Measurements from ENCODE around the gene ZNF205.
"Not testable (repeated sequence)": the region's sequence is repeated elsewhere in the genome, so short reads cannot be mapped to it uniquely, and the experiment has no call there.

ZNF205 gene

DNA sequence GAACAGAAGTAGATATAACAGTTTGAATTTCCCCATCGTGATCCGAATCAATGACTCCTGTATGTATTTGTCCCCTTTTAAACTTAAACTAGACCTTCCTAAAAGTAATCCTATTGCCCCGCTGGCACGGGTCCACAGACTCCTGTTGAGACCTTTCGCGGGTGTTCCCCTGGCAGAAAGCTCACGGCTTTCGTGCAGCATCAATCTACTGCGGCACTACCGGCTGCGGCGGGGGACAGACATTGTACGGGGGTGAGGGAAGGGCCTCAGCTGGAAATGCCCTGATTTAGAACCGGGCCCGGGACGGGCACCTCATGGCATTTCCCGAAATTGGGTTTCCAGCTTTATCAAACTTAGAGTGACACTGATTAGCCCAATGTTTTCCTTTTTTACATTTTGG is 32.4 kb upstream of the ZNF205 start:
- no peaks in the 10 kb centered on the region for H3K79me2 ChIP-seq
- TF ChIP-seq, protein P1, sequence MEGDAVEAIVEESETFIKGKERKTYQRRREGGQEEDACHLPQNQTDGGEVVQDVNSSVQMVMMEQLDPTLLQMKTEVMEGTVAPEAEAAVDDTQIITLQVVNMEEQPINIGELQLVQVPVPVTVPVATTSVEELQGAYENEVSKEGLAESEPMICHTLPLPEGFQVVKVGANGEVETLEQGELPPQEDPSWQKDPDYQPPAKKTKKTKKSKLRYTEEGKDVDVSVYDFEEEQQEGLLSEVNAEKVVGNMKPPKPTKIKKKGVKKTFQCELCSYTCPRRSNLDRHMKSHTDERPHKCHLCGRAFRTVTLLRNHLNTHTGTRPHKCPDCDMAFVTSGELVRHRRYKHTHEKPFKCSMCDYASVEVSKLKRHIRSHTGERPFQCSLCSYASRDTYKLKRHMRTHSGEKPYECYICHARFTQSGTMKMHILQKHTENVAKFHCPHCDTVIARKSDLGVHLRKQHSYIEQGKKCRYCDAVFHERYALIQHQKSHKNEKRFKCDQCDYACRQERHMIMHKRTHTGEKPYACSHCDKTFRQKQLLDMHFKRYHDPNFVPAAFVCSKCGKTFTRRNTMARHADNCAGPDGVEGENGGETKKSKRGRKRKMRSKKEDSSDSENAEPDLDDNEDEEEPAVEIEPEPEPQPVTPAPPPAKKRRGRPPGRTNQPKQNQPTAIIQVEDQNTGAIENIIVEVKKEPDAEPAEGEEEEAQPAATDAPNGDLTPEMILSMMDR (IDR thresholded peaks at IDR 0.05) = no peak
- no peak overlapping the region for H2AFZ ChIP-seq
- H3K9ac ChIP-seq = no peak overlapping the region
- H3K4me1 ChIP-seq = no peaks in the 10 kb centered on the region
- no peaks in the 10 kb centered on the region for H3K9me3 ChIP-seq (ENCODE audit: control insufficient read depth, low read length)
- H3K27ac ChIP-seq = no peak overlapping the region
- H3K4me3 ChIP-seq (ENCODE audit: low read depth, low read length) = no peak overlapping the region
- no peaks in the 10 kb centered on the region for H3K36me3 ChIP-seq (ENCODE audit: control insufficient read depth, insufficient read depth, low read length)
- no peak overlapping the region for H3K4me2 ChIP-seq (ENCODE audit: low read length)
- no peaks in the 10 kb centered on the region for H3K27me3 ChIP-seq (ENCODE audit: control insufficient read depth, insufficient read depth, low read length)

DNA sequence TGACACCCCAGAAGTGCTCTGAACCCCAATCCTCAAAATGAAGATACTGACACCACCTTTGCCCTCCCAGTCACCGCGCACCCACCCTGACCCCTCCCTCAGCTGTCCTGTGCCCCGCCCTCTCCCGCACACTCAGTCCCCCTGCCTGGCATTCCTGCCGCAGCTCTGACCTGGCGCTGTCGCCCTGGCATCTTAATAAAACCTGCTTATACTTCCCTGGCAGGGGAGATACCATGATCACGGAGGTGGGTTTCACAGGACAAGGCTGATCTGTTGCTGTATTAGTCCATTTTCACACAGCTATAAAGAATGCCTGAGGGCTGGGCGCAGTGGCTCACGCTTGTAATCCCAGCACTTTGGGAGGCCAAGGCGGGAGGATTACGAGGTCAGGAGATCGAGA is 30.4 kb upstream of the ZNF205 start:
- H3K4me3 ChIP-seq (ENCODE audit: low read depth, low read length); H3K36me3 ChIP-seq (ENCODE audit: control insufficient read depth, insufficient read depth, low read length); H3K4me1 ChIP-seq; H3K9ac ChIP-seq; H3K27me3 ChIP-seq (ENCODE audit: control insufficient read depth, insufficient read depth, low read length); H2AFZ ChIP-seq; H3K4me2 ChIP-seq (ENCODE audit: low read length); H3K9me3 ChIP-seq (ENCODE audit: control insufficient read depth, low read length); H3K27ac ChIP-seq; H3K79me2 ChIP-seq: not testable (repeated sequence)

DNA sequence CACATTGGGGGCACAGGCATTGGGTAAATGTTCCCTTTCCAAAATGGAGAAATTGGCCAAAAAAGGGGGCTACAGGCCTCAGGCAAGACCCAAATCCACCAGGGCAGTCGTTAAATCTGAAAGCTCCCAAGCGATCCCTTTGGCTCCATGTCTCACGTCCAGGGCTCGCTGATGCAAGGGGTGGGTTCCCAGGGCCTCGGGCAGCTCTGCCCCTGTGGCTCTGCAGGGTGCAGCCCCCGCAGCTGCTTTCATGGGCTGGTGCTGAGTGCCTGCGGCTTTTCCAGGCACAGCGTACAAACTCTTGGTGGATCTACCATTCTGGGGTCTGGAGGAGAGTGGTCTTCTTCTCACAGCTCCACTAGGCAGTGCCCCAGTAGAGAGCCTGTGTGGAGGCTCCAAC is 29.0 kb upstream of the ZNF205 start:
- not testable (repeated sequence) for H3K79me2 ChIP-seq

DNA sequence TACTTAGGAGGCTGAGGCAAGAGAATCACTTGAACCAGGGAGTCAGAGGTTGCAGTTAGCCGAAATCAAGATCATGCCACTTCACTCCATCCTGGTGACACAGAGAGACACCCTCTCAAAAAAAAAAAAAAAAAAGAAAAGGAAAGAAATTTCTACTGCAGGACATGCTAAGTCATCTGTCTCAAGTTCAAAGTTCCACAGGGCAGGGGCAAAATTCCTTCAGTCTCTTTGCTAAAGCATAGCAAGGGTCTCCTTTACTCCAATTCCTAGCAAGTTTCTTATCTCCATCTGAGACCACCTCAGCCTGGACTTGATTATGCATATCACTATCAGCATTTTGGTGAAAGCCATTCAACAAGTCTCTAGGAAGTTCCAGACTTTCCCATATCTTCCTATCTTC is 27.9 kb upstream of the ZNF205 start:
- Histone ChIP-seq H2AFZ (no peak overlapping the region), H3K4me3 (ENCODE audit: low read depth, low read length) (no peak overlapping the region), H3K36me3 (ENCODE audit: control insufficient read depth, insufficient read depth, low read length) (no peaks in the 10 kb centered on the region), H3K4me2 (ENCODE audit: low read length) (no peak overlapping the region), H3K79me2 (no peaks in the 10 kb centered on the region), H3K27me3 (ENCODE audit: control insufficient read depth, insufficient read depth, low read length) (no peaks in the 10 kb centered on the region), H3K9ac (no peak overlapping the region), H3K9me3 (ENCODE audit: control insufficient read depth, low read length) (no peaks in the 10 kb centered on the region), H3K27ac (no peak overlapping the region), H3K4me1 (no peaks in the 10 kb centered on the region)
- TF ChIP-seq, protein P1 (IDR thresholded peaks at IDR 0.05) = no peak

More for the DNA sequence above, 29.0 kb upstream of the ZNF205 start:
- not testable (repeated sequence) for H3K4me3 ChIP-seq (ENCODE audit: low read depth, low read length); H3K4me2 ChIP-seq (ENCODE audit: low read length); H3K36me3 ChIP-seq (ENCODE audit: control insufficient read depth, insufficient read depth, low read length); H3K27me3 ChIP-seq (ENCODE audit: control insufficient read depth, insufficient read depth, low read length); H3K27ac ChIP-seq; H3K9ac ChIP-seq; H2AFZ ChIP-seq; H3K4me1 ChIP-seq; H3K9me3 ChIP-seq (ENCODE audit: control insufficient read depth, low read length)

DNA sequence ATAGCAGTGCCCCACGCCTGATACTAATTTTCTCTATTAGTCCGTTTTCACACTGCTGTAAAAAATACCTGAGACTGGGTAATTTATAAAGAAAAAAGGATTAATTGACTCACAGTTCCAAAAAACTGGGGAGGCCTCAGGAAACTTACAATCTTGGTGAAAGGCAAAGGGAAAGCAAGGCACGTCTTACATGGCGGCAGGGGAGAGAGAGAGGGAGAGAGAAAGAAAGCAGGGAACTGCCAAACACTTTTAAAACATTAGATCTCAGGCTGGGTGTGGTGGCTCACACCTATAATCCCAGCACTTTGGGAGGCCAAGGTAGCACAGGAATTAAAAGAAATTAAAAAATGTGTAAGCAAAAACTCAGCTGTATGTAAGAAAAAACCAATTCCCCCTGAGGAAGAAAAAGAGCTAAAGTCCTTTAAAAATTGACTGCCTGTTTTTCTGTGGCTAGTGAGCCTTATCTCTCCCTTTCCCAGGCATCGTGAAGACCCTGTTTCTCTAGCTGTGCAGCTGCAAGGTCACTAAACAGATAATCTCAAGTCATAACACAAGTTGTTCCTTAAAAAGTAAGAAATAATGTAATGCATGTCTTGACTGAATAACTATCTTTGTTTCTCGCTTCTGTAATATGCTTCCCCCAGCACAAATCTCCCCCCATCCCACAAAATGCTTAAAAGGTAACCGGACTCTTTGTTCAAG is 27.3 kb upstream of the ZNF205 start:
- TF ChIP-seq, protein P1 (IDR thresholded peaks at IDR 0.05) = no peak
- H3K27ac ChIP-seq = no peak overlapping the region
- no peaks in the 10 kb centered on the region for H3K27me3 ChIP-seq (ENCODE audit: control insufficient read depth, insufficient read depth, low read length)
- no peak overlapping the region for H2AFZ ChIP-seq
- H3K4me3 ChIP-seq (ENCODE audit: low read depth, low read length) = no peak overlapping the region
- H3K4me1 ChIP-seq = no peaks in the 10 kb centered on the region
- H3K79me2 ChIP-seq = no peaks in the 10 kb centered on the region
- H3K4me2 ChIP-seq (ENCODE audit: low read length) = no peak overlapping the region
- no peak overlapping the region for H3K9ac ChIP-seq
- H3K36me3 ChIP-seq (ENCODE audit: control insufficient read depth, insufficient read depth, low read length) = no peaks in the 10 kb centered on the region
- H3K9me3 ChIP-seq (ENCODE audit: control insufficient read depth, low read length) = no peaks in the 10 kb centered on the region

Measured in parathyroid adenoma (tissue), 2 donors.